Fibroblast of upper back skin (primary cell): ENCODE results near the gene EEF2.
A peak's percentile ranks its signal among the peaks of the same experiment; 100 is the strongest.

Experiments used
- DNase-seq: peaks from one replicate; pipeline ENCODE4 v3.0.0-alpha.2; 2013

Gene EEF2

DNA sequence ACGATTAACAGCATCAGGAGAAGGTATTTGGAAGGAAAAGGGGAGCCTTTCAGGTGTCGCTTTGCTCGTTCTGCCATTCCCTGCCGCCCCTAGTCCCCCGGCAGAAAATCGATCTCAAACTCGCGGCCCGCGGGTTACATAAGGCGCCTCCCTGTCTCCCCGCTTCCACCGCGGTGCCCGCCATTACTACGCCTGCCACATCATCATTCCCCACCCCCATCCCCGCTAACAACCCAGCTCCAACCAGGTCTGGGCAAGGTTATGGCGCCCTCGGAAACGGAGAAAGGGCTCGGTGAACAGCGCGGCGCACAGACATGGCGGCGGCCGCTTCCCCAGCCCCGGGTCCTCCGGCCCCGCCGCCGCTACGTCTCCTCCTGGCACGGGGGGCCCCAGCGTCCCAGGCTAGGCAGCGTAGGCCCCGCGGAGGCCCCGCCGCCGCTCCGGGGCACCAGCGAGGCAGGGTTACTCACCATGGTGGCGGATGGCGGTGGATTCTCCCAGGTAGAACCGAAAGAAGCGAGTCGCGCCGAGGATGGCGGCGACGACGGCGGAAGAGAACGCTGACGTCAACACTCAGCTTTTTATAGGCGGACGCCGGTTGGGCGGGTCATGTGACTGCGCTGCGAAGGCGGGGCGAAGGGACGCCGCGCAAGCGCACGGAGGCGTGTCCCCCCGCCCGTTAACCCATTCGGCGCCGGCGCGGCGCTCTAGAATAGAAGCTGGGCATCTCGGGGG lies at the start of gene EEF2:
TSS of gene EEF2 (minus strand) at position 556 of the 735 bp plus-strand sequence. CDS start at position 473, 83 bp downstream.
- peak; percentile 90 for DNase-seq

DNA sequence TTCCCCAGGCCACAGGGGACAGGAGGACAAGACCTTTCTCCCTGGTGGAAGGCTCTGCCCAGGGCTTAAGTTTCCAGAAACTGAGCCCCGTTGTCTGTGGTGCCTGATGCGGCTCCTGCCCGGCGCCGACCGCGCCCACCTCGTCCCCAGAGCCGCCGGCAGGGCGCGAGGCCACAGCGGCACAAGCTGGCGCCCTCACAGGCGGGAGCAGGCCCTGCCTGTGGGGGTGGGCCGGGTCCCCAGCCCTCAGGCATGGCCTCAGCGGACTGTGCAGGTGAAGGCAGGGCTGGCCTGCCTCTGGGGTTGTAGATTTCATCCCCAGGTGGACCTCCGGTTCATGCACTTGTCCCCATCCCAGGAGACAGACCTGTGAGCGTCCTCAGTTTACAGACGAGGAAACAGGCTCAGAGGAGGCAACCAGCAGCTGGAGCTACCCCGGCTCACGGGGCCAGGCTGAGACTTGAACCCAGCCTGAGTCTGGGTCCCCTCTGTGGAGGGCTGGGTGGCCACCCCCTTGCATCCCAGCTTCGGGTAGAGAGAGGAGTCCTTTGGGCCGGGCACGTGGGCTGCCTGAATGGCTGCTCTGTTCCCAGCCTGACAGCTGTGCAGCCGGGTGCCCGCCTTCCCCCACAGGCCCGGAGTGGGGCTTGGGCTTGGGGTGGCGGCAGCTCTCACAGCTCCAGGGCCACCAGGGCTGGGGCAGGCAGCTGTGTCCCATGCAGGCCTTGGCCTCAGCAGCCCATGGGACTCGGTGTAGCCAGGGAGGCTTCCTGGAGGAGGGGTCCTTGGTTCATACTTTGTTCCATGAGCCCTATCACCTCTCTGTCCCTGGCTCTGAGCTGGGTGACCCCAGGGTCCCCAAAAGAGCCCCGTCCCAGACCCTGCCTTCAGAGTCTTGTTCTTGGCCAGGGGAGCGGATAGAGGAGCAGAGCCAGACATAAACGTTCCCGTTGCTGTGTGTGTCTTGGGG lies 49.1 kb upstream of the EEF2 start:
- no peak for DNase-seq

- no peak for DNase-seq
Measured at GRCh38 chr19:4033028-4033956, 48.0 kb upstream of the EEF2 start.

DNA sequence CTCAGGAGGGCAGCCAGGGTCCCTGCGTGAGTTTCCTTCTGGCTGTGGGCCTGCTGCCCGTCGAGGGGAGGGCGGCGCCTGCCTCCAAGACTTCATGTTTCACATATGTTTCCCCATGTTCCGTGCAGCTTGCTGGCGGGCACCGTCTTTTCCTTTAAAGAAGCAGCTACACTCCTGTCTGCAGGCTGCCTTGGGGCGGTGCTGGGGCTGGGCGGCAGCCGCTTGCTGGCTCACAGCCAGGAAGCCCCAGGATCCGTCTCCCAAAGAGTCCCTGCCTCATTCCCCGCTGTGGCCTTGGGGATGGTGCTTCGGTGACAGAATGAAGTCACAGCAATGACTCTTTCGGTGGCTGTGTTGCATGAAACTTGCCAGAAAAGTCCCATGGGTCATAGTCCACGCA lies 47.2 kb upstream of the EEF2 start:
- no peak for DNase-seq

GRCh38 chr19:4031420-4031819 lies 46.2 kb upstream of the EEF2 start:
- no peak for DNase-seq

- DNase-seq, result no peak
Measured at GRCh38 chr19:4030981-4031380, 45.7 kb upstream of the EEF2 start.

DNA sequence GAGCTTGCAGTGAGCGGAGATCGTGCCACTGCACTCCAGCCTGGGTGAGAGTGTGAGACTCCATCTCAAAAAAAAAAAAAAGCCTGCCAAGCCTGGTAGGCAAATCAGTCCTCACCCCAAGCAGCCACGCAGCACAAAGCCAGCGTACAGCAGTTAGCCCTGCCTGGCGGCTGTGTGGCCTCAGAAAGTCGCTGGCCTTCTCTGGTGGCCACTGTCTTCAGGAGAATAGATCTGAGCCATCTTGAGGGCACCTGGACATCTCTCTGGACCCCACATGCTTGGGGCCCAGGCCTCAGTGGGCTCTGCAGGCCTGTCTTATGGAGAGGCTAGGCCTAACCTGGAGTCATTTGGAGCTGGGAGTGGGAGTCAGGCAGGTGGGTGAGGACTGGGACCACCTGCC lies 45.3 kb upstream of the EEF2 start:
- no peak for DNase-seq

DNA sequence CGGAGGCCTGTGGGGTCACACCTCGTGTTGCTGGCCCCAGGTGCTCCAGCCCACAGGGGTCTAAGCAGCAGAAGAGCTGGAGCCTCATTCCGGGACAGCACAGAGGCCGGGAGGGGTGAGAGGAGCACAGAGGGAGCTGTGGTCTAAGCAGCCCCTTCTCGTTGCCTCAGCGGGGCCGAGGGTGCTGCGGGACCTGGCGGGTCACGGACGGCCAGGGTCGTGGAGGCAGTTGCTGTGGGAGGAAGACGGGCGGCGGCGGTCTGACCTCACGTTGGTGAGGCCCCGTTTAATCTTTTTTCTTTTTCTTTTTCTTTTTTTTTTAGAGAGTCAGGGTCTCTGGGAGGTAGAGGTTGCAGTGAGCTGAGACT lies 44.0 kb upstream of the EEF2 start:
- DNase-seq, result no peak

DNA sequence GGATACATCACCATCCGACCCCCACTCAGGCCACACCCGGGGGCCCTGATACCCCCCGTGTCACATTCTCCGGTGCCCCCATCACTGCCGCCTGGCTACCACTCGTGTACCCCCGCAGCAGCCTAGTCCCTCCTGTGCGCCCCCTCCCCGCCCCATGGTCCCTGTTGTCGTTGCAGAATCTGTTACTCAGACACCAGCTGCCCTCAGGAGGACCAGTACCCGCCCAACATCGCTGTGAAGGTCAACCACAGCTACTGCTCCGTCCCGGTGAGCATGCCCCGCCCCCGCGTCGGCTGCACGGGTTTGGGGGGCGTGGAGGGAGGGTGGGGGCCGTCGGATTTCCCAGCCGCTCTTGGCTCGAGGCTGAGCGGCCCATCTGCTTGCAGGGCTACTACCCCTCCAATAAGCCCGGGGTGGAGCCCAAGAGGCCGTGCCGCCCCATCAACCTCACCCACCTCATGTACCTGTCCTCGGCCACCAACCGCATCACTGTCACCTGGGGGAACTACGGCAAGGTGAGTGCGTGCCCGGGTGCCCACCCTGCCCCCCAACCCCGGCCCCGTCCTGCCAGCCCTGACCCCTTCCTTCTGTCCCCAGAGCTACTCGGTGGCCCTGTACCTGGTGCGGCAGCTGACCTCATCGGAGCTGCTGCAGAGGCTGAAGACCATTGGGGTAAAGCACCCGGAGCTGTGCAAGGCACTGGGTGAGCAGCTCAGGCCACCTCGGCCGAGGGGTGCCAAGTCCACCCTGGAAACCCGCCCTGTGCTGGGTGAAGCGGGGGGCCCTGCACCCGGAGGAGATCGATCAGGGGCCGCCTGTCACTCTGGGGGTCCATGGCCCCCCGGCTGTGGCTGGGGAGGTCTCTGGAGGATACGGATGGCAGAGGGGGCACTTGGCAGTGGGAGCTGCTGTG lies 43.3 kb upstream of the EEF2 start:
- DNase-seq, result no peak

DNA sequence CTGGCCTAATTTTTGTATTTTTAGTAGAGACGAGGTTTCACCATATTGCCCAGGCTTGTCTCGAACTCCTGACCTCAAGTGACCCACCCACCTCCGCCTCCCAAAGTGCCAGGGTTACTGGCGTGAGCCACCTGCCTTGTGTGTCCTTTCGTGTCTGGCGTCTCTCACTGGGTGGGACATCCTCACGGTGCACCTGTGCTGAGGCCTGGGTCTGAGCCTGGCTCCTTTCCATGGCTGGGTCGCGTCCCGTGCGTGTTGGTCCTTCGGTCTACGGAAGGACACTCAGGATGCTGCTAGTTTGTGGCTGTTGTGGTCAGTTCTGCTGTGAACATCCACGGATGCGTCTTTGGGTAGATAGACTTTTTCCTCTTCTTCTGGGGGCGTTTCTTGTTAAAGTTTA lies 41.9 kb upstream of the EEF2 start:
- DNase-seq, result no peak

DNA sequence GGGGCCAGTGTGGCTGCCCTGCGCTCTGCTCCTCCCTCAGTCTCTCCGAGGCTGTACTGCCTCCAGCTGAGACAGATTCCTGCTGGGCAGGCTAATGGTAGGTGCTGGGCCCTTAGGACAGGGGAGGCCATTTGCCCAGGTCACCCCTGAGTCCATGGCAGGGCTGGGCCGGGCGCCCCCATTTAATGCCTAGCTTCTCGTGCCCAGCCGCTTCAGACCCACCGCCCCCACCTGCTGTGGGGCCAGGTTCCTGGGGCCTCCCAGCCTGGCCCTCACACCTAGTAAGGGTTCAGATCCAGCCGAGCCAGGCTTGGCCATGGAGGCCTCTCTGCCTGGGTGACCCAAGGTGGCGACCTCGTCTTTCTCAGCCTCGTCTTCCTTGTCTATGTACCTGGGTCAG lies 40.1 kb upstream of the EEF2 start:
- DNase-seq, result no peak

DNA sequence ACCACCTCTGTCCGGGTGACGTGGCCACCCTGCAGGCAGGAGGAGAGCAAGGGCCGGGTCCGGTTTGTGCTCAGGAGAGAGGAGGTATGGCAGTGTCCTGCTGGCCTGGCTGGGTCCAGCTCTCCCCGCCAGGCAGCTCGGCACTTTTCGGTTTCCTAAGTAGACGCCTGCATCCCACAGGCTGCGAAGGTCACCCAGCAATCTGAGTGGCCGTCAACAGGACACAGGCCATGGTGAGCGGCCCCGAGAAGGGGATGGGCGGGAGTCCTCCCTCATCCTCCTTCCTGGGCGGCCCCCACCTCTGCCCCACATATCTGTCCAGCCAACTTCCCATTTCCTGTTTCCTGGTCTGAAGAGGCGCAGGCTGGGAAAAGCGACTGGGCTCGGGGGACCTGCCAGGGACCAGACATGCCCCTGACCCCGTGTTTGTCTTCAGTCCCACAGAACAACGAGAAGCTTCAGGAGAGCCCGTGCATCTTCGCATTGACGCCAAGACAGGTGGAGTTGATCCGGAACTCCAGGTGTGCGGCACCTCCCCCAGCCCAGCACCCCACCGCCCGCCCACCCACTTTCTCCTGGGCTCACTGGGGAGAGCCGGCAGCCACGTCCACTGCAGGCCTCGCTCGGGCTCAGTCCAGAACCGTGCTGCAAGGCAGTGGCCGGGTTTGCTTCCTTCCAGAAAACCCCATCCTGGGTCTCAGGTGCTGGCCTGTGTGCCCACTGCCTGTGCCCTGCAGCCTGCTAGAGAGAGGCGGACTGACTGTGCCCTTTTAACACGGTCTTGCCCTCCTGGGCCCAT lies 38.5 kb upstream of the EEF2 start:
- DNase-seq, result no peak

GRCh38 chr19:4019578-4019977 lies 34.3 kb upstream of the EEF2 start:
- no peak for DNase-seq

DNA sequence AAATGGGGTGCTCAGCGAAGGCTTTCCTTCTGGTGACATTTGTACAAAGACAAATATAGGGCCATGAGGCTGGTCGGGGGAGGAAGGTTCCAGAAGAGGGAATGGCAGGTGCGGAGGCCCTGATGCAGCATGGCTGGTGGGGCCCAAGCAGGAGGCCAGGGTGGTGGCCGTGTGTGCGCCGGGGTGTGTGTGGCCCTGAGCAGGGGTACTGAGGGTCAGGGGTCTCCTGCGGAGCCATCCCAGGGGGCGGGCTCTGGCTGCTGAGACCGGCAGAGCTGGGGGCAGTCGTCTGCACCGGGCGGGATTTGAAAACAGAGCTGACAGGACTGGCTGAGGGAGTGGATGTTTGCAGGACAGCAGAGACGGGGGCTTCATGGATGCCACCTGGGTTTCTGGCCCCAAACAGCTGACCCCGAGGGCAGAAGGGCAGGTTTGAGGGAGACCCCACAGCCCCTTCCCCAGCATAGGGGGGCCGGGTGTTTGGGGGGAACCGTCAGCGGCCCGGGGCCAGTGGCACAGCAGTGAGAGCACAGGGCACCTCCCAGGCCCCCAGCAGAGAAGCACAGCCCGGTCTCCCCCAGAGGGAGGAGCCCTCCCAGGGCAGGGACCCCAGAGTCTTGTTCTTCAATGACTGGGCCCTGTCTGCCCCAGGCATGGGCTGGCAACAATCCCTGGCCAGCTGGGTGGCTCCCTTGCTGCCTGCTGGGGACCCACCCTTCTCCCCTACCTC lies 33.7 kb upstream of the EEF2 start:
- DNase-seq, result no peak

DNA sequence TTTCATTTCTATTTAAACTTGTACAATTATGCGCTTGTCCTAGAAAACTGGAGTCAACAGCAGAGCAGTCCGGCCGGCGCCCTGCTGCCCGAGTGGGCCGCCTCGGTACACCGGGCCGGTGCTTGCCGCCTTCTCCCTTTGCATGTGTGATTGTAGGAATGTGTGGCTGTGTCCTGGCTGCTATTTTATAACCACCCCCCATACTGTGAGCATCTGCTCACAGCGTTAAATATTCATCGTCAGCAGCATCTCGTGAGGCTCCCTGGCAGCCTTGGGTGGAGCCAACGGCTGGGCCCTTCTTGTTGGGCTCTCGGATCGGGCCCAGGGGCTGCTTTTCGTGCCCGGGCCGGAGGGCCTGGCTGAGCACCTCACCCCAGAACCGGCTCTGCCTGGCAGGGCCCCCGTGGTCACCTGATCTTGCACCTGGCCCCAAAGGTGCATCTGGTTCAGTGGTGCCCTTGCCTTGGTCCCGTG lies 32.9 kb upstream of the EEF2 start:
- DNase-seq, result no peak

- no peak for DNase-seq
Measured at GRCh38 chr19:4016903-4017638, 31.8 kb upstream of the EEF2 start.

DNA sequence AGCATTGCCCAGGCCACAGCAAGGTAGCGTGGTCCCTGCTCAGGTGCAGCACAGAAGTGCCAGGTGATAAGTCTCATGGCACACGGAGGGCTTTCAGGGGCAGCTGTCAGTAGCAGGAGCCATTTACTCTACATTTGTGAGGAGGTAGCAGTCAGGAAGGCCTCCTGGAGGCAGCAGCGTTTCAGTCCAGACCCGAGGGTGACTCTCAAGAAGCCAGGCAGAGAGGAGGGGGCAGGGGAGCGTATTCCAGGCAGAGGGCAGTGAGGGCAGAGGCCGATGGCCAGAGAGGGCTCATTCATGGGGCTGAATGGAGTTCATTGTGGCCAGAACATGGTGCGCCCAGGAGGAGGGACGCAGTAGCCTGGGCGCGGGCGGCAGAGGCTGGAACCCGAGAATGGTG lies 31.2 kb upstream of the EEF2 start:
- no peak for DNase-seq

GRCh38 chr19:4015705-4016402 lies 30.6 kb upstream of the EEF2 start:
- peak; percentile 18 for DNase-seq
